ENCODE data around the gene ATXN1.

ATXN1 gene

GRCh38 chr6:16754876-16755275 lies 6.4 kb downstream of the ATXN1 start:
- TF ChIP-seq CTCF (IDR thresholded peaks at IDR 0.05; ENCODE audit: borderline replicate concordance, insufficient read depth, low read depth, low read length), result no peak
- H3K4me3 ChIP-seq (ENCODE audit: low read depth, low read length), result no peak overlapping the region

- H3K4me3 ChIP-seq (ENCODE audit: low read depth, low read length), result no peak overlapping the region
Observed at GRCh38 chr6:16754274-16754673, 7.0 kb downstream of the ATXN1 start.

GRCh38 chr6:16753341-16753740 lies 7.9 kb downstream of the ATXN1 start:
- no peak for TF ChIP-seq CTCF (IDR thresholded peaks at IDR 0.05; ENCODE audit: borderline replicate concordance, insufficient read depth, low read depth, low read length)

More at GRCh38 chr6:16754274-16754673, 7.0 kb downstream of the ATXN1 start:
- TF ChIP-seq CTCF (IDR thresholded peaks at IDR 0.05; ENCODE audit: borderline replicate concordance, insufficient read depth, low read depth, low read length), result no peak

GRCh38 chr6:16752206-16752866 lies 8.9 kb downstream of the ATXN1 start:
- no peak for TF ChIP-seq CTCF (IDR thresholded peaks at IDR 0.05; ENCODE audit: borderline replicate concordance, insufficient read depth, low read depth, low read length)
- no peak overlapping the region for H3K4me3 ChIP-seq (ENCODE audit: low read depth, low read length)

More at GRCh38 chr6:16753341-16753740, 7.9 kb downstream of the ATXN1 start:
- H3K4me3 ChIP-seq (ENCODE audit: low read depth, low read length), result no peak overlapping the region

- H3K4me3 ChIP-seq (ENCODE audit: low read depth, low read length), result no peak overlapping the region
- no peak for TF ChIP-seq CTCF (IDR thresholded peaks at IDR 0.05; ENCODE audit: borderline replicate concordance, insufficient read depth, low read depth, low read length)
Observed at GRCh38 chr6:16751251-16751946, 9.9 kb downstream of the ATXN1 start.

GRCh38 chr6:16750566-16750965 lies 10.7 kb downstream of the ATXN1 start:
- no peak for TF ChIP-seq CTCF (IDR thresholded peaks at IDR 0.05; ENCODE audit: borderline replicate concordance, insufficient read depth, low read depth, low read length)

More at GRCh38 chr6:16750566-16750965, 10.7 kb downstream of the ATXN1 start:
- no peak overlapping the region for H3K4me3 ChIP-seq (ENCODE audit: low read depth, low read length)

All from GM12875 (cell line).